Mucosa of descending colon (tissue), 3 donors: ENCODE data around the gene IQCK. TPM values are rescaled to one million over a fixed set of nuclear protein-coding genes. Genes with fewer than 3 reads are reported as not detected.

Experiments used
- ATAC-seq: fragments of 200-7000 bp; cut with Tn5 transposase; one replicate; pipeline ENCODE4 v1.9.1; 2020; ENCODE audit warnings: mild to moderate bottlenecking, moderate library complexity
- DNase-seq, 3 donors: peaks; one replicate each; pipeline ENCODE4 v3.0.0-alpha.2; 2020
- H3K36me3 ChIP-seq: fragments of 200-600 bp; one replicate; pipeline ENCODE4 v1.8.0; 2021; ENCODE audit warnings: low read depth, mild to moderate bottlenecking
- H3K4me1 ChIP-seq: fragments of 200-600 bp; one replicate; pipeline ENCODE4 v1.8.0; 2021; ENCODE audit warnings: low read depth, mild to moderate bottlenecking
- H3K4me3 ChIP-seq: fragments of 200-600 bp; one replicate; pipeline ENCODE4 v1.8.0; 2021; ENCODE audit warnings: mild to moderate bottlenecking
- H3K9me3 ChIP-seq: fragments of 200-600 bp; one replicate; pipeline ENCODE4 v1.8.0; 2021; ENCODE audit warnings: mild to moderate bottlenecking
- CTCF ChIP-seq: fragments of 200-600 bp; IDR thresholded peaks from one replicate; pipeline ENCODE4 v1.8.0; 2022; ENCODE audit warnings: antibody characterized with exemption, mild to moderate bottlenecking
- intact Hi-C, 2 donors: fragments of 100-400 bp; cut with DNase I in 1 of 2; cut with micrococcal nuclease in 1 of 2; formaldehyde crosslinking; loops; one replicate each; pipeline versions ENCODE4 v1.11.0 to v1.11.1; 2022; cut with DNase I, micrococcal nuclease
- total RNA-seq, 3 donors: library from RNA; stranded (reverse); fragmentation: NEBNext Ultra II Directional in 2 of 3; extraction: Animal tissue kit (Norgen Biotek cat#: 25700) in 2 of 3; gene quantifications; one replicate each; pipeline versions ENCODE4 v1.2.1 to v1.2.4, GENCODE V29; 2021 to 2023
- donor health status: DM: no; HTN: no; CAD: no; lungs with moderate emphysema.
- donor health status: DM: no; HTN: no; CAD: no.
- donor health status: DM: no; HTN: yes; CAD: no.

IQCK gene
- total RNA-seq, 3 donors from 2014 or later: 9.1 to 14.0 (median 12.0) TPM

- intact Hi-C loops: no loop called here
- no peak for TF ChIP-seq CTCF
- Histone ChIP-seq H3K9me3 (peaks cover 6% of the 10 kb centered on the region), H3K36me3 (no peaks in the 10 kb centered on the region), H3K4me3 (no peak overlapping the region), H3K4me1 (no peaks in the 10 kb centered on the region)
- DNase-seq (no peak), ATAC-seq (no peak)
Measured at GRCh38 chr16:19771796-19772195, 53.7 kb downstream of the IQCK start.

- no peak for ATAC-seq
- Histone ChIP-seq H3K4me1 (no peaks in the 10 kb centered on the region), H3K4me3 (no peak overlapping the region), H3K9me3 (peaks cover 3% of the 10 kb centered on the region), H3K36me3 (no peaks in the 10 kb centered on the region)
- no peak for DNase-seq
- no peak for TF ChIP-seq CTCF
- intact Hi-C loops: no loop called here
Measured at GRCh38 chr16:19774024-19774423, 56.0 kb downstream of the IQCK start.

- no peaks in the 10 kb centered on the region for H3K9me3 ChIP-seq
- intact Hi-C loops: no loop called here
- no peaks in the 10 kb centered on the region for H3K4me1 ChIP-seq
- DNase-seq (no peak), ATAC-seq (no peak)
- no peaks in the 10 kb centered on the region for H3K36me3 ChIP-seq
- no peak overlapping the region for H3K4me3 ChIP-seq
- no peak for TF ChIP-seq CTCF
Measured at GRCh38 chr16:19776147-19776546, 58.1 kb downstream of the IQCK start.

GRCh38 chr16:19776565-19776964 is 58.5 kb downstream of the IQCK start:
- ATAC-seq (no peak), DNase-seq (no peak)
- no peak for TF ChIP-seq CTCF
- Histone ChIP-seq H3K36me3 (no peaks in the 10 kb centered on the region), H3K4me1 (no peaks in the 10 kb centered on the region), H3K9me3 (no peaks in the 10 kb centered on the region), H3K4me3 (no peak overlapping the region)
- intact Hi-C loops: no loop called here

- intact Hi-C loops: no loop called here
- DNase-seq (no peak), ATAC-seq (no peak)
- no peak for TF ChIP-seq CTCF
- no peak overlapping the region for H3K4me3 ChIP-seq
- no peaks in the 10 kb centered on the region for H3K9me3 ChIP-seq
- no peaks in the 10 kb centered on the region for H3K4me1 ChIP-seq
- no peaks in the 10 kb centered on the region for H3K36me3 ChIP-seq
Measured at GRCh38 chr16:19780321-19780720, 62.2 kb downstream of the IQCK start.

- Histone ChIP-seq H3K36me3 (no peaks in the 10 kb centered on the region), H3K9me3 (no peaks in the 10 kb centered on the region), H3K4me1 (no peaks in the 10 kb centered on the region), H3K4me3 (no peak overlapping the region)
- DNase-seq (no peak), ATAC-seq (no peak)
- intact Hi-C loops: no loop called here
- no peak for TF ChIP-seq CTCF
Measured at GRCh38 chr16:19781226-19781625, 63.2 kb downstream of the IQCK start.
